Raji (cell line): ENCODE measurements around the gene KIFAP3.

ENCODE experiments used
- POLR2A ChIP-seq: IDR thresholded peaks from 2 replicates; pipeline ENCODE4 v1.6.1; 2011; ENCODE audit warnings: low read depth, low read length, control low read depth; ENCODE audit not compliant: insufficient read depth

The KIFAP3 gene

DNA sequence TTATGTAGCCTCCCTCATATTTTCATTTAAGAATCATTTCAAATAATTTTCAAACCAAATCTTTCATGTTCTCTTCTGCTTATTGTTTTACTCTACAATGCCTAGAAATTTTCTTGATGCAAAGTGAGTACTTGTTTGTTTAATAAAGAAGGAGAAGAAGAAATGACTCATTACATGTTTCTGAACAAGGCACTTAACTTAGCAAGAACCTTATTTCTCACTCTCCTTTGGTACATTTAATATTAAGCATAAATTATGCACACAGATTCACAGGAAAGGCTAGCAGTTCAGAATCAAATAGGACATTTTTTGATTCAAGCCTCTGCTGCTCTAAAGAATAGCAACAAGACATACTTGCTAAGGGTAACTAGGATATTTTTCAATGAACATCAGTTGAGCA, 189.9 kb downstream of the KIFAP3 start:
- TF ChIP-seq POLR2A = no peak

DNA sequence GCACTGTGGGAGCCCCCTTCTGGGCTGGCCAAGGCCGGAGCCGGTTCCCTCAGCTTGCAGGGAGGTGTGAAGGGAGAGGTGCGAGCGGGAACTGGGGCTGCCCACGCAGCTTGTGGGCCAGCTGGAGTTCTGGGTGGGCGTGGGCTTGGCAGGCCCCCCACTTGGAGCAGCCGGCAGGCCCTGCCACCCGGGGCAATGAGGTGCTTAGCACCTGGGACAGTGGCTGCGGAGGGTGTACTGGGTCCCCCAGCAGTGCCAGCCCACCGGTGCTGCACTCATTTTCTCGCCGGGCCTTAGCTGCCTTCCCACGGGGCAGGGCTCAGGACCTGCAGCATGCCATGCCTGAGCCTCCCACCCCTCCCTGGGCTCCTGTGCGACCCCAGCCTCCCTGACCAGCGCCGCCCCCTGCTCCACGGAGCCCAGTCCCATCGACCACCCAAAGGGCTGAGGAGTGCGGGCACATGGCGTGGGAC, 192.4 kb downstream of the KIFAP3 start:
- no peak for TF ChIP-seq POLR2A

DNA sequence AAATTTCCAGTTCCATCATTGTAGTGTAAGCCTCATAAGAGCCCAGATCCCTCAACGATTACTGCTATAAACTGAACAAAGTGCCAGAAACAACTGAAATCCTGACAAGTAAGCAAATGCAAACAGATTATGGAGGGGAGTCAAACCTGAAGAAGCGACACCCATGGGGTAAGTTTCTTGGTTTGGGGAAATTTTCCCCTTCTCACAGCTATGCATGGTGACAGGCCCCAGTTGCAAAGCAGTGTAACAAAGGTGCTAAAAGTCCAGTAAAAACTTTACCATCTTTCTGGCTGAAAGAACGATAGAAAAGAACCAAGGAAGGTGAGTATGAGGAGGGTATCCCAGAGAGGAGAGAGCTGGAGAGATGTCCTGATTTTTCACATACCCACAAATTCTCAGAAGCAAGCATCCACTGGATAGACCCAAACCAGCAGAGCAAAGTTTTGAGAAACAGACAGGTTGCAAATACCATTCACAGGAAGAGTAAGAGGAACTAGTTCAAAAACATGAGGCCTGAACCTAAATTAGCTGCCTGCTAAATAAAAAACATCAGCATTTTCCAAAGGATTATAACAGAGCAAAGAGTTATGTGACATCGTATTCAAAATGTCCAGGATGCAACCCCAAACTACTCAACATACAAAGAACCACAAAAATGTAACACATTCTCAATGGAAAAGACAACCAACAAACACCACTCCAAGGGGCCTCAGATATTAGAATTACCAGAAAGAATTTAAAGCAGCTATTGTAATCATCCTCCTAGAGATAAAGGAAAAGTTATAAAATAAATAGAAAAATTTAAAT, 195.3 kb downstream of the KIFAP3 start:
- TF ChIP-seq POLR2A = no peak

DNA sequence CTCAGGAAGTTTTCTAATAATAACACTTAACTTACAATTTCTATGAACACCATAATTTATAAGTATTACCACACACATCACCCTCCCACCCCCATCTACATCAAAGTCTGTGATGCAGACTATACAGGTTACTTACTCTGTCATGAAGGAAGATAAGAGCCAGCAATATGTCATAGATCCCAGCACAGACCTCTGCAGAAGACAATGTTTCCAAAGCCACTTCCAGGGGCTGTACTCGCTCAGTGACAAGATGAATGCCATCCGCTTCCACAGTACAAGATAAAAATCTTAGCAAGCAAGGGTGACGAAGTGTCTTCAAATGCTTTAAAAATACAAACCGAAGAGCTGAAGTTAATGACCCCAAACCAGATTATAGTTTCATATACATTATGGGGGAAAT, 196.0 kb downstream of the KIFAP3 start:
- no peak for TF ChIP-seq POLR2A

DNA sequence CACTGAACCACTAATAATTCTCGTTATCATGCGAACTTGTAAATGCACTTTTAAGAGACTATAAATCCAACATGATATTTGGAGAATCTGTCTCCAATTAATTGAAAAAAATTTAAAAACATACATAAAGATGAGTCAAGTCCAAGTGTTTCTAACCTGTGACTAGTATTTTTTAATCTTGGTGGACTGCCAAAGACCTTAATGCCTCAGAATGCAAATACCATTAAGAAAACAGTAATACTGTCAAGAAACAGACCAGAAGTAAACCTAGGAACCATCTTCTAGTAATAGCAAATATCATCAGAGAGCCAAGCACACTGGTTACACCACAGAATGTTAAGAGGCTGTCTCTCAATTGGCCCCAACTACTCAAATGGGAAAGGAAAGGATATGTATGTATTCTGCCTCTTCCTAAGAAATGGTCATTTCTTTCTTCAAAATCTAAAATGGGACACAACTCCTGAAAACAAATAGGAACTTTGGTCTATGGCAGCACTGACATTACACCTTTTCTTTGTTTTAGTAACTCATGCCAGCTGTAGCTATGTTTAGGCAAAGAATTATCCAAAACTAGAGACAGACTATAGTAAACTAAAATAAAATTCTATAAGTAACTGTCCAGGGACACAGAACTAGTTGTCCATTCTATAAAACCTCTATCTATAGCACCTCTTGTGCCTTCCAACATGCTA, 196.5 kb downstream of the KIFAP3 start:
- TF ChIP-seq POLR2A = no peak

DNA sequence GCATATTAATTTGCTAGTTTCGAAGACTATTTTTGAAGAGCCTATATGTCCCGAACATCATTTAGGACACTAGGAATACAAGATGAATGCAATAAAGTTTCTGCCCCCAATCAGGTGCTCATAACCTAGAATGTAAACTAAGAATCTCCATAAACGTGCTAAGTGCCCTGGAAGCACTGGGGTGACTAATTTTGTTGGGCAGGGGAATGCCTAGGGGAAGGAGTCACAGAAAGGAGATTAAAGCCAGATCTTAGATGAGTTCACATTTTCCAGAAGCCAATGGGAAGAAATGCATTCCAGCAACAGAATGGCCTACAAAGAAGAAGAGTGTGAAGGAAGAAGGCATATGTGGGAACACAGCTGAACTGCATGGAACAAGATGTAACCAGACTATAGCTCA, 200.3 kb downstream of the KIFAP3 start:
- TF ChIP-seq POLR2A = no peak

DNA sequence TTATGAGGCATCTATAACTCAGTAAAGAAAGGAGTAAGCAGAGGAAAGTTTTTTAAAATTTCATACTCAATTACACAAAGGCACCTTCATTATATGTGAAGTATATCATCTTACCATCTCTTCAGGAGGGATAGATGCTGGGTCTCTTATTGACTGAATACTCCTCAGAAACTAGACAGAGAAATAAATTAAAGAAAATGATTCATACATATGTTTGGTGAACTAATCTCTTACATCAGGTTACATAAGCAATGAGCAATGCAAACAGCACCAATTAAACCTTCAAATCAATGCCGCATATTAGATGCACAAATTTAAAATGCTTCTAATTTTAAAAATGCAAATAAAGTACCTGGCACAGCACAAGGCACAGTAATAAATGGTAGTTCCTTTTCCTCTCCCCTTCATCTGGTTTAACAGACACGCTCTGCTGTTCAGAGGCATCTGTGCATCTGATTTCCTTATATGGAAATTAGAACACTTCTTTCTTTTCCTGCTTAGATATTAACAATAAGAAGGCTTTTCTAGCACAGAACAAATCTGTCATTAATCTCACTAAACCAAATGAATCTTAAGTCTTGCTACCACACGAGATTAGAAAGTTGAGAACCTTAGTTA, 200.8 kb downstream of the KIFAP3 start:
- TF ChIP-seq POLR2A = no peak

DNA sequence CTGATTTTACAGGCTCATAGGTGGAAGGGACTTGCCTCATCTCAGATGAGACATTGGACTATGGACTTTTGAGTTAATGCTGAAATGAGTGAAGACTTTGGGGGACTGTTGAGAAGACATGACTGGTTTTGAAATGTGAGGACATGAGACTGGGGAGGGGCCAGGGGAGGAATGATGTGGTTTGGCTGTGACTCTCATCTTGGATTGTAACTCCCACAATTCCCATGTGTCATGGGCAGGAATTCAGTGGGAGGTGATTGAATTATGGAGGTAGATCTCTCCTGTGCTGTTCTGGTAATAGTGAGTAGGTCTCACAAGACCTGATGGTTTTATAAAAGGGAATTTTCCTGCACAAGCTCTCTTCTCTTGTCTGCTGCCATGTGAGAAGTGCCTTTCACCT, 201.6 kb downstream of the KIFAP3 start:
- TF ChIP-seq POLR2A = no peak
